Spinal cord (tissue), 10 donors: ENCODE data around the gene TP53TG3. TPM values are rescaled to one million over a fixed set of nuclear protein-coding genes. Genes with fewer than 3 reads are reported as not detected.
"Not testable (repeated sequence)": the region's sequence is repeated elsewhere in the genome, so short reads cannot be mapped to it uniquely, and the experiment has no call there.

Experiments
- DNase-seq, 6 donors: peaks; one replicate each; pipeline versions ENCODE4 v3.0.0 to v3.0.0-alpha.2; 2013 to 2015; ENCODE audit warnings: low spot score in 6 of 6, low read depth in 4 of 6
- H3K27ac ChIP-seq: one replicate; pipeline ENCODE4 v1.5.1; 2013; ENCODE audit warnings: low read depth, low read length, control low read depth
- H3K27me3 ChIP-seq: one replicate; pipeline ENCODE4 v1.6.1; 2013; ENCODE audit warnings: low read length; ENCODE audit not compliant: control insufficient read depth, insufficient read depth
- H3K36me3 ChIP-seq: one replicate; pipeline ENCODE4 v1.6.1; 2013; ENCODE audit warnings: low read length; ENCODE audit not compliant: control insufficient read depth, insufficient read depth
- H3K4me1 ChIP-seq: one replicate; pipeline ENCODE4 v1.6.1; 2013; ENCODE audit warnings: low read length; ENCODE audit not compliant: control insufficient read depth, insufficient read depth
- H3K4me3 ChIP-seq: one replicate; pipeline ENCODE4 v1.5.1; 2013; ENCODE audit warnings: low read depth, low read length, control low read depth
- H3K9me3 ChIP-seq: one replicate; pipeline ENCODE4 v1.6.1; 2013; ENCODE audit warnings: low read length; ENCODE audit not compliant: control insufficient read depth, insufficient read depth
- WGBS: methylation state at CpG from one replicate; pipeline ENCODE4 v1.1.5; 2013; ENCODE audit warnings: missing lambda C conversion rate; ENCODE audit not compliant: insufficient coverage; 5-methylcytosine and 5-hydroxymethylcytosine counted together
- long read RNA-seq, 4 donors: transcript quantifications; one replicate each; lab custom pipeline, GENCODE V29; 2026
- polyA plus RNA-seq, 2 donors: library from polyadenylated mRNA; unstranded; fragments of 120-200 nt; gene quantifications; one replicate each; pipeline ENCODE4 v1.2.1, GENCODE V29; 2013; ENCODE audit not compliant: insufficient read length in 2 of 2
- total RNA-seq, 2 donors: library from RNA; depleted of rRNA in 1 of 2; stranded (reverse); fragments of 120-200 nt in 1 of 2; fragments of >200 nt in 1 of 2; gene quantifications; one replicate each; pipeline versions ENCODE4 v1.2.3 to v1.2.4, GENCODE V29; 2013 to 2014
- donor health status: healthy.

Gene TP53TG3
- not detected for total RNA-seq
- not detected for polyA plus RNA-seq
- long read RNA-seq, donor 1 = 0 reads
- long read RNA-seq, donor 2 = 0 reads
- long read RNA-seq, donor 3 = 0 reads
- long read RNA-seq, donor 4 = 0 reads

- H3K27me3 ChIP-seq, H3K36me3 ChIP-seq, H3K27ac ChIP-seq, H3K9me3 ChIP-seq, H3K4me3 ChIP-seq, H3K4me1 ChIP-seq, DNase-seq: not testable (repeated sequence)
- WGBS = no CpG with 5 or more reads among the region's 25 CpGs
These were observed at the start of gene TP53TG3 for GRCh38 chr16:32676065-32676464. TSS of gene TP53TG3 (minus strand) at chr16:32676165. CDS start at chr16:32676097, 68 bp downstream.

- H3K4me3 ChIP-seq, H3K9me3 ChIP-seq, H3K4me1 ChIP-seq, H3K36me3 ChIP-seq, H3K27me3 ChIP-seq, H3K27ac ChIP-seq, DNase-seq: not testable (repeated sequence)
- 22% methylated on average over 16 of the region's 49 CpGs for WGBS
These were observed 25.1 kb downstream of the TP53TG3 start for GRCh38 chr16:32650876-32651275.

GRCh38 chr16:32647562-32647961 lies 28.4 kb downstream of the TP53TG3 start:
- H3K27ac ChIP-seq, H3K4me1 ChIP-seq, H3K36me3 ChIP-seq, DNase-seq, H3K4me3 ChIP-seq, H3K27me3 ChIP-seq, H3K9me3 ChIP-seq: not testable (repeated sequence)
- no CpG with 5 or more reads among the region's 1 CpG for WGBS

- H3K9me3 ChIP-seq, H3K36me3 ChIP-seq, H3K27ac ChIP-seq, H3K4me3 ChIP-seq, H3K4me1 ChIP-seq, H3K27me3 ChIP-seq, DNase-seq: not testable (repeated sequence)
- WGBS = no CpG with 5 or more reads among the region's 2 CpGs
These were observed 29.2 kb downstream of the TP53TG3 start for GRCh38 chr16:32646780-32647179.

GRCh38 chr16:32646177-32646576 lies 29.8 kb downstream of the TP53TG3 start:
- no CpG with 5 or more reads among the region's 2 CpGs for WGBS
- not testable (repeated sequence) for H3K27me3 ChIP-seq, H3K36me3 ChIP-seq, H3K27ac ChIP-seq, DNase-seq, H3K4me3 ChIP-seq, H3K4me1 ChIP-seq, H3K9me3 ChIP-seq

- H3K27ac ChIP-seq, DNase-seq, H3K4me1 ChIP-seq, H3K36me3 ChIP-seq, H3K9me3 ChIP-seq, H3K27me3 ChIP-seq, H3K4me3 ChIP-seq: not testable (repeated sequence)
- 67% methylated on average over 1 of the region's 6 CpGs for WGBS
These were observed 30.6 kb downstream of the TP53TG3 start for GRCh38 chr16:32645278-32645908.

GRCh38 chr16:32644715-32645114 lies 31.2 kb downstream of the TP53TG3 start:
- H3K9me3 ChIP-seq, H3K27me3 ChIP-seq, H3K4me1 ChIP-seq, H3K36me3 ChIP-seq, DNase-seq, H3K27ac ChIP-seq, H3K4me3 ChIP-seq: not testable (repeated sequence)
- WGBS = no CpG with 5 or more reads among the region's 1 CpG

GRCh38 chr16:32637614-32638013 lies 38.4 kb downstream of the TP53TG3 start:
- WGBS = no CpG with 5 or more reads among the region's 20 CpGs

GRCh38 chr16:32632096-32632495 lies 43.9 kb downstream of the TP53TG3 start:
- not testable (repeated sequence) for H3K4me3 ChIP-seq, H3K27me3 ChIP-seq, H3K27ac ChIP-seq, H3K36me3 ChIP-seq, DNase-seq, H3K9me3 ChIP-seq, H3K4me1 ChIP-seq
- WGBS = 84% methylated on average over 3 of the region's 8 CpGs

More at GRCh38 chr16:32637614-32638013, 38.4 kb downstream of the TP53TG3 start:
- H3K4me1 ChIP-seq, H3K27me3 ChIP-seq, H3K36me3 ChIP-seq, H3K27ac ChIP-seq, H3K4me3 ChIP-seq, DNase-seq, H3K9me3 ChIP-seq: not testable (repeated sequence)
